Lower leg skin (tissue), 3 donors: ENCODE data around the gene CCNK.

ENCODE experiments used
- POLR2A ChIP-seq, 2 donors: fragments of 450-650 bp; IDR thresholded peaks; one replicate each; pipeline ENCODE4 v1.6.1; 2016 to 2017; ENCODE audit warnings: antibody characterized with exemption in 2 of 2, mild to moderate bottlenecking in 1 of 2, moderate library complexity in 1 of 2
- TF ChIP-seq, protein P1 (sequence below), 3 donors: fragments of 450-650 bp; IDR thresholded peaks; one replicate each; pipeline ENCODE4 v1.5.1; 2016; ENCODE audit warnings: antibody characterized with exemption in 3 of 3, mild to moderate bottlenecking in 3 of 3, moderate library complexity in 2 of 3

DNA sequence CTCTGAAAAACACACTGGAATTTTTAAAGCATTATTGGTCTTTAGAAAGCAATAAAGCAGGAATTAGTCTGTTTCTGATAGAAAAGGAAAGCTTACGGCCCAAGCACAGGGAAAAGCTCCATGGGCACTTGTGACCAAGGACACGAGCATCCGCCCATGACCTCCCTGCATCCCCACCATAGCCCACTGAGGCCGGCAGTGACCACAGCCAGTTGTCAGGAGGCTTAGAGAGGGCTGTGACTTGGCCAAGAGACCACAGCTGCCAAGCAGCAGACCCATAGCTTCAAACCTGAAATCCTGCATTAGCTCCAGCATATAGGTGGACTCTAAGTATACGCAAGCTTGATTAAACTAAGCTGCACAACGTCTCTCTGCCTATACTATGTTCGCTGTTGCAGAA is 9.5 kb upstream of the CCNK start:
- TF ChIP-seq, protein P1, sequence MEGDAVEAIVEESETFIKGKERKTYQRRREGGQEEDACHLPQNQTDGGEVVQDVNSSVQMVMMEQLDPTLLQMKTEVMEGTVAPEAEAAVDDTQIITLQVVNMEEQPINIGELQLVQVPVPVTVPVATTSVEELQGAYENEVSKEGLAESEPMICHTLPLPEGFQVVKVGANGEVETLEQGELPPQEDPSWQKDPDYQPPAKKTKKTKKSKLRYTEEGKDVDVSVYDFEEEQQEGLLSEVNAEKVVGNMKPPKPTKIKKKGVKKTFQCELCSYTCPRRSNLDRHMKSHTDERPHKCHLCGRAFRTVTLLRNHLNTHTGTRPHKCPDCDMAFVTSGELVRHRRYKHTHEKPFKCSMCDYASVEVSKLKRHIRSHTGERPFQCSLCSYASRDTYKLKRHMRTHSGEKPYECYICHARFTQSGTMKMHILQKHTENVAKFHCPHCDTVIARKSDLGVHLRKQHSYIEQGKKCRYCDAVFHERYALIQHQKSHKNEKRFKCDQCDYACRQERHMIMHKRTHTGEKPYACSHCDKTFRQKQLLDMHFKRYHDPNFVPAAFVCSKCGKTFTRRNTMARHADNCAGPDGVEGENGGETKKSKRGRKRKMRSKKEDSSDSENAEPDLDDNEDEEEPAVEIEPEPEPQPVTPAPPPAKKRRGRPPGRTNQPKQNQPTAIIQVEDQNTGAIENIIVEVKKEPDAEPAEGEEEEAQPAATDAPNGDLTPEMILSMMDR (IDR thresholded peaks at IDR 0.05): no peak
- no peak for TF ChIP-seq POLR2A (IDR thresholded peaks at IDR 0.05)
